GM12865 (cell line): ENCODE data around the gene HOXA5.

Experiments
- DNase-seq: peaks from one replicate; pipeline ENCODE4 v3.0.0; 2010; ENCODE audit warnings: low read depth
- H3K4me3 ChIP-seq: 2 replicates; pipeline ENCODE4 v1.5.1; 2011; ENCODE audit warnings: mild to moderate bottlenecking, low read depth, low read length, control low read depth
- CTCF ChIP-seq: IDR thresholded peaks from 2 replicates; pipeline ENCODE4 v1.5.1; 2011; ENCODE audit warnings: low read length, control low read depth, low read depth, inconsistent platforms; ENCODE audit not compliant: insufficient read depth; ENCODE audit errors: missing control alignments

HOXA5 gene

DNA sequence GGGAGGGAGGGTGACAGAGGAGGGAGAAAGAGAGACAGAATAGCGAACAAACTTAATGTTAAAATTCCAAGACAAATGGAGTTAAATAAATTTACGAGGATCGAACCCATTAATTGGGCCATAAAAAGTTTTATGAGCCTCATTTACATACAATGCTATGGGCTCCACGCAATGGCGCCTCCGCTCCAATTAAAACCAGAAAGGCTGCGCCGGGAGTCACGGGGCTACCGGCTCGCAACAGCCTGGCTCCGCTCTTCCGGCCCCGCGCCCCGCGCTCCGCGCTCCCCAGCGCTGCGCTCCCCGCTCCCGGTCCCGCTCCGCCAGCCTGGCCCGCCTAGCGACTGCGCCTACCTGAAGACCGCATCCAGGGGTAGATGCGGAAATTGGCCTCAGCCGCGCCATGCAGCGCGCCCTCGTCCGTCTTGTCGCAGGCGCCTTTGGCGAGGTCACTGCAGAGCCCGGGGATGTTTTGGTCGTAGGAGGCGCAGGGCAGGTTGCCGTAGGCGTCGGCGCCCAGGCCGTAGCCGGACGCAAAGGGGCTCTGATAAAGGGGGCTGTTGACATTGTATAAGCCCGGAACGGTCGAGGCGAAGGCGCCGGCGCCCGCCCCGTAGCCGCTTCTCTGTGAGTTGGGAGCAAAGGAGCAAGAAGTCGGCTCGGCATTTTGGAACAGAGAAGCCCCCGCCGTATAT, 12.5 kb upstream of the HOXA5 start:
- DNase-seq = no peak
- H3K4me3 ChIP-seq = no peak overlapping the region
- no peak for TF ChIP-seq CTCF

- H3K4me3 ChIP-seq = no peak overlapping the region
- no peak for TF ChIP-seq CTCF
- peak; percentile 21 for DNase-seq
Observed at GRCh38 chr7:27154901-27155815, 11.7 kb upstream of the HOXA5 start.

- TF ChIP-seq CTCF = no peak
- no peak overlapping the region for H3K4me3 ChIP-seq
- no peak for DNase-seq
Observed at GRCh38 chr7:27154369-27154768, 10.9 kb upstream of the HOXA5 start.

- no peak overlapping the region for H3K4me3 ChIP-seq
- DNase-seq = no peak
- TF ChIP-seq CTCF = no peak
Observed at GRCh38 chr7:27153526-27153925, 10.0 kb upstream of the HOXA5 start.

GRCh38 chr7:27152816-27153442, 9.4 kb upstream of the HOXA5 start:
- no peak for TF ChIP-seq CTCF
- no peak overlapping the region for H3K4me3 ChIP-seq
- DNase-seq = no peak

GRCh38 chr7:27151931-27152815, 8.7 kb upstream of the HOXA5 start, which contains the start of gene HOXA3:
Gene HOXA3, minus strand, starts transcription at chr7:27152583. Its CDS starts 41,943 bp downstream, at chr7:27110640.
- no peak for TF ChIP-seq CTCF
- H3K4me3 ChIP-seq = no peak within 1 kb of the TSS
- no peak for DNase-seq
